NCI-H1930 (cell line): ENCODE data around the gene POU2AF2.

Experiments
- DNase-seq, 2 experiments: peaks; one replicate each; lab custom pipeline; 2025; lab: John Stamatoyannopoulos, UW

The POU2AF2 gene

GRCh38 chr11:111331711-111332479 is 86.4 kb downstream of the POU2AF2 start:
- no peak for DNase-seq

GRCh38 chr11:111334532-111335502 is 89.3 kb downstream of the POU2AF2 start:
- peak in 1 of 2 experiments; percentile 37 for DNase-seq

GRCh38 chr11:111335549-111335948 is 90.0 kb downstream of the POU2AF2 start:
- DNase-seq, result no peak
